HCEC 1CT (cell line): ENCODE results near the gene PRDX3.

Source experiments
- DNase-seq: peaks from one replicate; pipeline ENCODE4 v3.0.0-alpha.2; 2017

Gene PRDX3

DNA sequence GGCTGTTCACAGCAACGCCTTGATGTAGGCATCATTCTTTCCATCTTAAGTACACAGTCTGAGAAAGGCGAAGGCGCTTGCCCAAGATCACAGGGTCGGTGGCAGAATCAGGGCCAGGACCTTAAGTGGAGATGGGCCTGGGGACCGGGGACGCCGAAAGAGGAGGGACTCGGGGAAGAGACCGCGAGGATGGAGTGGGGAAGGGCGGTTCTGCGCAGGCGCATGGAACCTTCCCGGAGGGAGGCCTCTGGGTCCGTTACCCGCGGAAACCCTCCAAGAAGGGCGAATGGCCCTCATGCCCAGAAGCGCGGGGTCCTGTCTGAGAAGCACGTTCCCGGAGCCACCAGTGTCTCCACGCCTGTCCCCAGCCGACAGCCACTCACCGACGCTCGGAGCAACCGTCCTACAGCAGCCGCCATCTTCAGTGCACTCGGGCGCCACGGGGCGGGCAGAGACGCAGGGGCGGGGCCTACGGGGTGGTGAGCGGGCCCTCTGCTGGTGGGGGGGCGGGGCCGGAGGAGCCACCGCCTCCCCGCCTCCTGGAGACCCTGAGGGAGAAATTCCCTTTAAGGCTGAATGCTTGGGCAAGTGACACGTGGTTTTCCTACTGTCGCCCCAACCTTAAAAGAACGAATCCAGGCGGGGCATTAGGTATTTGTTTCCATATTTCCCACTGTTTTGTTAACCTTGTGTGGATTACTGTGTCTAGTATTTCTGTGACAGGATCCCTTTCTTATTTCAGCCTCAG, at the start of gene PRDX3:
Gene PRDX3, minus strand, starts transcription at position 441 of the 748 bp plus-strand sequence. Its CDS starts 22 bp downstream, at position 419.
- peak; percentile 85 for DNase-seq

GRCh38 chr10:119227825-119228224, 49.2 kb upstream of the PRDX3 start:
- DNase-seq = no peak

GRCh38 chr10:119225083-119225658, 46.6 kb upstream of the PRDX3 start:
- DNase-seq = no peak

DNA sequence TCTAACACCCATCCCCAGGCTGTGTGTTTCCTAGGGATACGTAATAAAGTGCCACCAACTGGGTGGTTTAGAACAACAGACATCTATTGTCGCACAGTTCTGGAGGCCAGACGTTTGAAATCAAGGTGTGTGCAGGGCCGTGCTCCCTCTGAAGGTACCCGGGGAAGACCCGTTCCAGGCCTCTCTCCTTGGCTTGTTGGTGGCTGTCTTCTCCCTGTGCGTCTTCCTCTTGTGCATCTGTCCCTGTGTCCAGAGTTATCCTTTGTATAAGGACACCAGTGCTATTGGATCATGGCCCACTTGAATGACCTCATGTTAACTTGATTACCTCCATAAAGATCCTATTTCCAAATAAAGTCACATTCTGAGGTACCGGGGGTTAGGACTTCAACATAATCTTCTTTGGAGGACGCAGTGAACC, 44.4 kb upstream of the PRDX3 start:
- DNase-seq = no peak

GRCh38 chr10:119222537-119222936, 43.9 kb upstream of the PRDX3 start:
- DNase-seq = no peak

- peak; percentile 24 for DNase-seq
Measured at GRCh38 chr10:119221666-119222065, 43.1 kb upstream of the PRDX3 start.

GRCh38 chr10:119221201-119221600, 42.6 kb upstream of the PRDX3 start:
- peak; percentile 54 for DNase-seq

DNA sequence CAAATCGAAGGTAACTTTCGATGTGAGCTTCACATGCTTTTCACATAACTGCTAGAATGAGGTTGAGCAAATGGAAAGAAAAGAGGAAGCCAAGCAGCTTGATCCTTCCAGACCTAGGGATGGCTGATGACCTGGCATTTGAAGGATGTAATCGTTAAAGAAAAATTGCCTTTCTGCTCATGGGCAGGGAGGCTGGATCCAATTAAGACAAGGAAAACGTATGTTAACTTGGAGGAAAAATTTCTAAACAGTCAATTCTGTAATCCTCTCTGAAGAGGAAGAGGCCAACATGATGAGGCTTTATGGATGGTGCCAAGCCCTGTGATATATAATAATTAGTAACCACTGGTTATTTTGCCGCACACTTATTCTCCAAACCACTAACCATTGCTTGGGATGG, 41.3 kb upstream of the PRDX3 start:
- no peak for DNase-seq

- no peak for DNase-seq
Measured at GRCh38 chr10:119217991-119218490, 39.4 kb upstream of the PRDX3 start.

GRCh38 chr10:119217401-119217800, 38.8 kb upstream of the PRDX3 start:
- DNase-seq = no peak

DNA sequence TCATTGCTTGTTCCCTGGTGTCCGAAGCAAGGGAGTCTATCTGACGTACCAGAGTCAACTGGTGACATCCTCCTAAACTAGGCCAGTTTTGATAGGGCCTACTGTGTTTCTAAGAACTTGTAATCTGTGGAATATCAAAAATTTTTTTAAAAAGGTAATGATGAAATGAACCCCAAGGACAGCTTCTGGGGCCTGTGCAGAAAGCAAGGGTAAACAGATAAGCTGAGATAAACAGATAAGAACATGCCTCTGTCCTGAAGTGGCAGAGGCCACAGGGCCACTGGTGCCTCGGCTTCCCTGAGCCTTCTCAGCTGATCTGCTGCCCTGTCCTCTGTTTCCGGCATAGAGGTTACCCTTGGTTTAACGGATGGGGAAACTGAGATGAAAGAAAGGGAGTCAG, 37.5 kb upstream of the PRDX3 start:
- DNase-seq = no peak

- DNase-seq = no peak
Measured at GRCh38 chr10:119215371-119215770, 36.8 kb upstream of the PRDX3 start.

GRCh38 chr10:119211625-119212441, 33.2 kb upstream of the PRDX3 start:
- DNase-seq = no peak

- peak; percentile 77 for DNase-seq
Measured at GRCh38 chr10:119211176-119211575, 32.6 kb upstream of the PRDX3 start.

GRCh38 chr10:119210633-119211032, 32.0 kb upstream of the PRDX3 start:
- DNase-seq = no peak

GRCh38 chr10:119209736-119210355, 31.2 kb upstream of the PRDX3 start:
- DNase-seq = no peak

DNA sequence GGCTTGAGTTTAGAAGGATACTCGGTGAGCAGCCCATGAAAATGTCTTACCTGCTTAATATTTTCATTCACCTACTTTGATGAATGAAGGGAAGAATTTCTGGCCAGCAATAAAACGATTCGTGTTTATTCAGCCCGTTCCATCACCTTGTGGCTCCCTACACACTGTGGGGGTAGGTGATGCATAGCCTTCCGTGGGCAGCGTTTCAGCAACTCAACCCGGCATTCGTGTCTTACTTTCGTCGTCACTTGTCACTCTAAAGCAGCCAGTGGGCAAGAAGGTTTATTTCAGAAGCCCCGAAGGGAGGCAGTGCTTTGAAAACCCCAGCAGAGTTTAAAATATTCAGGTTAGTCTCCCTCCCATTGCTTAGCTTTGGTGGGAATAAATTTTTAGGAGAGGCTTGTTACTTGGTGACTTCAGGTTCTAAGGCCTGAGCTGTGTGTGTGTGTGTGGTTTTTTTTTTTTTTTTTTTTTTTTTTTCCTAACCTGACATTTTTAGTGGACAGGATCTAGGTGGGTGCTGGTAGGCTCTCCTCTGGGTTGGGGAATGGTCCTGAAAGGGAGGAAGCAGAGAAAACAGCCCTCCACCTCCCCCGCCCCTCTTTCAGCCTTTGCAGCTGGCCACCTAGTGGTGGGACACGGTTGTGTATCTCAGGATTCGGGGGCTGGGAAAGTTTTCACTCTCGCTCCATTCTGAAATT, 30.6 kb upstream of the PRDX3 start:
- peak; percentile 50 for DNase-seq

- DNase-seq = peak; percentile 67
Measured at GRCh38 chr10:119208553-119208940, 29.9 kb upstream of the PRDX3 start.

DNA sequence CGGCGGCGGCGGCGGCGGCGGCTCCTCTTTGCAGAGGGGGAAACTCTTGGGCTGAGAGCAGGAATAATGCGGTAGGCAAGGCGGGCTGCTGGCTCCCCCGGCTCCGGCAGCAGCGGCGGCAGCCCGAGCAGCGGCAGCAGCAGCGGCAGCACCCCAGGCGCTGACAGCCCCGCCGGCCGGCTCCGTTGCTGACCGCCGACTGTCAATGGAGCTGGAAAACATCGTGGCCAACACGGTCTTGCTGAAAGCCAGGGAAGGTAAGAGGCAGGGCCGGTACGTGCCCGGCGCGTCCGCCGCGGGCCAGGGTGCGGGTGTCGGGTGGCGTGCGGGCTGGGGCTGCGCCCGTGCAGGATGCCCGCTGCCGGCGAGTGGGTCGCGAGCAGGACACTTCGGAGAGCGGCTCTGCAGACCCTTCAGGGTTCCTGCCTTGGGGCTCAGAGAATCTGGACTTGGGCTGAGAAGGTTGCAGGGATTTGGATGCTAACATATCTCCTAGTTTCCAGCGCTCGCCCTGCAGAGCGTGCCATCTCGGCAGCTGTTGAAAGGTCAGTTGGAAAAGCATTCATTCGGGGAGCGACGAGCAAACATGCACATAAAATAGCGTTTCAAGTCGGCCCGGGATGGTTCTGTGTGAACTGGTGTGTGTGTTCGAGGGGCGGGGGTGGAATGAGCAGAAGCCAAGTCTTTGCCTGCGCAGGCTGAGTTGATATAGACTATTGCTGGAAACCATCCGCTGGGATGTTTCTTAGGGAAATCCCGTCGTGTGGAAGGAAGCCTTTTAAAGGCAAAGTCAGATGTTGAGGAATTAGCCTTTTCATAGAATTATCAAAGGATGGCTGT, 29.3 kb upstream of the PRDX3 start:
- DNase-seq = peak; percentile 49

DNA sequence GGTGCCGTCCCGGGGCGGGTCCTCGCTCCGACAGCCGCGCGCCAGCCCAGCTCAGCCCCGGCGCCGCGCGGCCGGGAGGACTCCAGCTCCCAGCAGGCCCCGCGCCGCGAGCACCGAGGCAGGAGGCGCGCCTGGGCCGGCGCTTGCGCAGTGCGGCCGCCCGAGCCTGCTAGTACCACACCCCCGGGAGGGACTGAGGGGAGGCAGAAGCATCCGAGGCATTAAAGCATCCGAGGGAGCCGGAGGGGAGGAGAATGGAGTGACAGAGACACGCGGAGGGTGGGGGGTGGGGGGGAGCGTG, 28.7 kb upstream of the PRDX3 start, which contains the start of gene GRK5:
Gene GRK5, plus strand, starts transcription at position 206 of the 301 bp plus-strand sequence. CDS start 347 bp downstream, outside the sequence.
- peak; percentile 92 for DNase-seq

DNA sequence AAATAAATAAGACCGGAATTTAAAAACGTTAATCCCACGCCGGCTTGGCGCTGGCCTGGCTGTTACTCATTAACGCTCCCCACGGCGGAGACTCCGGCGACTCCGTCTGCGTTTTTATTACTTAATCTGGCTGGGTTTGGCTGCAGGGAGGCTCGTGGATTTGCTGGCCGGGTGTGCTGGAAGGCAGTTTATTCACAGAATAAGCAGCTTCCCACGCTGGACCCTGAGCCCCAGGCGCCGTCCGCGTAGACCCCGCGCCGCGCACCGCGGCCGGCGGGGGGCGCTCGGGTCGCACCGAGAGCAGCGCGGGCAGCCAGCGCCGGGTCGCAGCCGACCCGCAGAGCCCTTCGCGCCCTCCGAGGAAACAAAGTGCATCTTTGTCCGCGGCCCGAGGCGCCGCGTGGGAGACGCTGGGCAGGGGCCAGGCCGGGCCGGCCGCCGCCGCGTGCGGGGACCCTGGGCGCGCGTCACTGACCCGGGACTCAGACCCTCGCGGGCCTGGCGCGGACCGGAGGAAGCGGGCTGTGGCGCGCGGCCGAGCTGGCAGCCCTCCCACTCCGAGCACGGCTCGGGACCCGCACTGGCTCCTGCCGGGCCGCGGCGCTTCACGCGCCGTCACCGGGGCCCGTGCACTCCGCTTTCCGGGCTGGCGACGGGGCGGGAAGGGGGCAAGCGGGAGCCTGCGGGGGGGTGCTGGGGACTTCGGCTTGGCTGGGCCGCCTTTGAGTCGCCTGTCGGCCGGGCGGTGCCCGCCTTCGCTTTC, 28.2 kb upstream of the PRDX3 start:
- peak; percentile 63 for DNase-seq
